GM18868 (cell line): ENCODE data around the gene SARM1.
"Not testable (repeated sequence)": the region's sequence is repeated elsewhere in the genome, so short reads cannot be mapped to it uniquely, and the experiment has no call there.

ENCODE experiments used
- ATAC-seq: cut with Tn5 transposase; IDR thresholded peaks from one replicate; pipeline ENCODE4 v1.9.1; 2021; ENCODE audit warnings: mild to moderate bottlenecking, moderate library complexity; ENCODE audit not compliant: unreplicated experiment

The SARM1 gene

GRCh38 chr17:28371245-28372202, at the start of gene SARM1:
TSS of gene SARM1 (plus strand) at chr17:28371694. CDS start at chr17:28372033, 339 bp downstream.
- ATAC-seq, result peak; percentile 87

- ATAC-seq, result no peak
Observed at GRCh38 chr17:28324267-28324745, 47.2 kb upstream of the SARM1 start.

GRCh38 chr17:28324781-28325180, 46.7 kb upstream of the SARM1 start:
- ATAC-seq, result no peak

GRCh38 chr17:28325211-28325610, 46.3 kb upstream of the SARM1 start:
- ATAC-seq, result no peak

DNA sequence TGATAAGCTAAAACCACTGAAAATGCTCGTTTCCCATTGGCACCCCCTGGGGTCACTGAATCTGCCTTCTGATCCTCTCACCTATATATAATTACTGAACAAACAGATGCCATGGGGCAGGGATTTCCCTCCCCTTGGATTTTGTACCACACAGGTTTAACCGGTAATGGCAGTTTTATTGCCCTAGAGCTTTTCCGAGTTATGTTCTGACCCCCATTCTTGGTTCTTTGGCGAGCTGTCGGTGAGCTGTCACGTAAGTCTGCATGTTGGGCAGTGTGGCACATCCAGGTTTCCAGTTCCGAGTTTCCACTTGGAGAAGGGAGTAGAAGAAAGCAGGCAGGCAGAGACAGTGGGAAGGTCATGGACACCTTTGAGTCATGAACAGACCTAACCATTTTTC, 45.4 kb upstream of the SARM1 start:
- ATAC-seq, result no peak

DNA sequence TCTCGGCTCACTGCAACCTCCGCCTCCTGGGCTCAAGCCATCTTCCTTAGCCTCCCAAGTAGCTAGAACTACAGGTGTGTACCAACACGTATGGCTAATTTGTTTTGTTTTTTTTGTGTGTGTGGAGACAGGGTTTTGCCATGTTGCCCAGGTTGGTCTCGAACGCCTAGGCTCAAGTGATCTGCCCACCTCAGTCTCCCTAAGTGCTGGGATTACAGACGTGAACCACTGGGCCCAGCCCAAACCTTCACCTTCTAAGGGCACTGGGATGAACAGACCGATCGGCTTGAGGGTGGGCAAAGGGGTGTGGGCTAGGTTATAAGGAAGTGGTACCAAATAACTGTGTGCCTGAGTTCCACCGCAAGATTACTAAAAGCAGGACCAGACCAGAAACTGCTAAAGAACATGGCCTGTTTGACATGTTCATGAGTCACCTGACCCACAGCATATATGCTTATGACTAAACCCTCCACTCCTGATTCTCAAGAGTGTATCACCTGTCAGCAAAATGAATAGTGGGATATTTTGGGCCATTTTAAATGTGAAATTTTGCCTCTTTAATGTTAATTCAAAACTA, 44.4 kb upstream of the SARM1 start:
- ATAC-seq, result peak; percentile 79

- ATAC-seq, result no peak
Observed at GRCh38 chr17:28327709-28328108, 43.8 kb upstream of the SARM1 start.

GRCh38 chr17:28328325-28328724, 43.2 kb upstream of the SARM1 start:
- no peak for ATAC-seq

GRCh38 chr17:28330671-28331070, 40.8 kb upstream of the SARM1 start:
- no peak for ATAC-seq

DNA sequence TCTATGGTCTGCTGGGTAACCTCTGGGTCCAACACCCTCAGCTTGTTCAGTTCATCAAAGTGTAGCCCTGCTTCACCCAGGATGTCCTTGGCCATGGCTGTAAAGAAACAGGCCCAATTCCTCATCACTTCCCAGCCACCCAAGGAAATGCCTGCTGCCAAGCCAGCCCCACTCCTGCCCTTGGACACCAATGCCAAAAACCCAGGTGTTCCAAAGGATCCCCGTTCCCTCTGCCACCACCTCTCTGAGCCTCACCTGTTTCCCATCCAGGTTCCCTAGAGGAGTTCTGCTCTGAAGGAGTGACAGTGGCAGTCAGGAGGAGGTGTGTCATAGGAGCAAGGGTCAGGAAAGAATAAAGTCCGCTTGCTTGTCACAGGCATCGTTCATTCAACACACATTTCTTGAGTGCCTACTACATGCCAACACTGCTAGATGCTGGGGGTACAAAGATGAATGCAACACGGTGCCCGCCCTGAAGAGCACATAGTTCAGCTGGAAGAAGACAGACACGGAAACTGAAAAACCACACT, 39.5 kb upstream of the SARM1 start:
- ATAC-seq, result no peak

- ATAC-seq, result no peak
Observed at GRCh38 chr17:28333083-28333746, 38.3 kb upstream of the SARM1 start.

GRCh38 chr17:28334171-28334570, 37.3 kb upstream of the SARM1 start:
- no peak for ATAC-seq

DNA sequence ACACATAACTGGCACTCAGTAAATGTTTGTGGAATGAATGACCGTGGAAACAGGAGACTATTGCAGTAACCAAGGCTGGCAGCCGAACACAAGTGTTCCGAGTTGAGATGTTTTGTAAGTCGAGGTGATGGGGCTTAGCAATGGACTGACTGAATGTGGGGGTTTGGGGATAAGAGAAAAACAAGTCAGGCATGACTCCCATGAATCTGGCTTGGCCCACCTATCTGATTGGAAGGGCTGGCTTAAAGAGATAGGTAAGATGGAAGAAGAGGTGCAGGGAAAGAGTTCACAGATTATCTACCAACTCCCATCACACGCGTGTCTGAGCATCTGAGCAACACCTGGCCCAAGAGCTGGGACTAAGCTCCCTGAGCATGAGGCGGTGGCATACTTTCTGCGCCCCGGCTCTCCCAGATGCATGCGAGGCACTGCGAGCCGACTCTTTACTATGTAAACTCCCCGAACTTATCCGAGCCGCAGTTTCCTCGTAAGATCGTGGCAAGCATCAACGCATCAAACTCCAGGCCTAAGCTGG, 36.8 kb upstream of the SARM1 start:
- ATAC-seq, result no peak

DNA sequence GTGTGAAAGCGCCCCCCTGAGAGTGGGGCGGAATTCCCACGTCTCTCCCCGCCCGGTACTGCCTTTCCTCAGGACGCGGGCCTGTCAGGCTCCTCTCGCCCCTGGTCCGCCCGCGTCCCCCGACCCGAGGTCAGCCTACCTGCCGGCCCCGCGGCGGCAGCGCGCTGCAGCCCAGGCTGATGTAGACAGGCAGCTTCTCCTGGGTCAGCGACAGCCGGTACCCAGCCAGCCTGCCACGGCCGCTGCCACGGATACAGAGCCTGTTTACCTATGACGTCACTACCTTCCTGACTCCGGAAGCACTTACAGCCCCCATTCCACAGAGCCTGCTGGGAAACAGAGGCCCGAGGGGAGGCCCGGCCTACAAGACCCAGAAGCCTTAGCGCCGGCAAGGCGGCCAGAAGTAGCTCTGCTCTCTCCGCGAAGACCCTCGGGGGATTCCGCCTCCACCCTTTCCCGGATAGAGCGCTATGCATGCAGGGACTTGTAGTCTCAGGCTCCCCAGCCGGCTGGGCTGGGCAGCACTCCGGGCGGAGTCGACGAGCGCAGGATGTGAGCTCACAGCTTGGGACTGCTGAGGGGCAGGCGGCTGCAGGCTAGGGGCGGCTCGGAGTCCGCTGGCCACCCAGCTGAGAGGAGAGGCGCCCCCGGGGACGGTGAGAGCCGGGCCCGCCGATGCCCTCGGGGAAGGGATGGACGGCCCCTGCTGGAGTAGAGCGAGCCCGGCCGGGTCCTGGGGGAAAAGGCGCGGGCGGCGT, 36.1 kb upstream of the SARM1 start, which contains the start of the genes IFT20 and TNFAIP1:
TSS of gene IFT20 (minus strand) at position 272 of the 758 bp plus-strand sequence. CDS start 3,487 bp downstream, outside the sequence.
TSS of gene TNFAIP1 (plus strand) at position 561 of the 758 bp plus-strand sequence. CDS start 3,761 bp downstream, outside the sequence.
- peak; percentile 96 for ATAC-seq

DNA sequence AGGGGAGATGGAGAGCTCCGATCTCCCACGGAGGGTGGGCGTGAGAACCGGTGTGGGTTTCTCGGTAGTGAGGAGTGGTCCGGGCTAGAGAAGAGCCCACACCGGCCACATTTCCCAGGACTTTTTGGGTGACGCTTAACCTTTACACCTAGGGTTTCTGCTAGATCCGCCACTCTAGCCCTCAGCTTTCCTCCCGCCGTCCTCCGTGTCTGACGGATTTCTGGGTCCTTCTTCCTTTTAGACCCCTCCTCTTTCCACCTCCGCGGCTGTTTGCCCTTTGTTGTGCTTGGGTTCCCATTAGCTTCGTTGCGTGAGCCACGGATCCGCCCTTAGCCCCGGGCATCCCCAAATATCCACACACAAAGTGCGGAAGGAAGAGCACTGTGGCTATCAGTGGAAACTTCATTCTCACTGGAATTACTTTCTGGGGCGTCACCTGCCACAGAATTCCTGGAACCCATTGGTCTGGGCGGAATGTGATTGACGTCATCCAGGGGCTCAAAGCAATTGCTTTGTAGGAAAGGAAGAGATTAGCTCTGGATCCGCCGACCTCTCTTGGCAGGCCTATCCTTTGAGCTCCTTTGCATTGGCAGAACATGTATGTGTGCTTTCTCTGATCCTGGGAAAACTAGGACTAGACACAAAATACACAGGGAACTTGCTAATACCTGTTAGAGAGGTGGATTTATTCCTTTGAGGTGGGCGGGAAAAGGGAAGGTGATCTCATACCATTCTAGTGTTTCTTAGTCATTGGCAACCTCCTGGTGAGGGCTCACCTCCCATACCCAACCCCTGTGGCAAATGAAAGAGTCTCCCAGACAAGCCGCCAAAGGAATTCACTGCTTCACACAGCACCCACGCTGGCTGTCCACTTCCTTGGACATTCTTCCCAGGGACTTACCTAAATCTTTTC, 35.3 kb upstream of the SARM1 start:
- no peak for ATAC-seq

DNA sequence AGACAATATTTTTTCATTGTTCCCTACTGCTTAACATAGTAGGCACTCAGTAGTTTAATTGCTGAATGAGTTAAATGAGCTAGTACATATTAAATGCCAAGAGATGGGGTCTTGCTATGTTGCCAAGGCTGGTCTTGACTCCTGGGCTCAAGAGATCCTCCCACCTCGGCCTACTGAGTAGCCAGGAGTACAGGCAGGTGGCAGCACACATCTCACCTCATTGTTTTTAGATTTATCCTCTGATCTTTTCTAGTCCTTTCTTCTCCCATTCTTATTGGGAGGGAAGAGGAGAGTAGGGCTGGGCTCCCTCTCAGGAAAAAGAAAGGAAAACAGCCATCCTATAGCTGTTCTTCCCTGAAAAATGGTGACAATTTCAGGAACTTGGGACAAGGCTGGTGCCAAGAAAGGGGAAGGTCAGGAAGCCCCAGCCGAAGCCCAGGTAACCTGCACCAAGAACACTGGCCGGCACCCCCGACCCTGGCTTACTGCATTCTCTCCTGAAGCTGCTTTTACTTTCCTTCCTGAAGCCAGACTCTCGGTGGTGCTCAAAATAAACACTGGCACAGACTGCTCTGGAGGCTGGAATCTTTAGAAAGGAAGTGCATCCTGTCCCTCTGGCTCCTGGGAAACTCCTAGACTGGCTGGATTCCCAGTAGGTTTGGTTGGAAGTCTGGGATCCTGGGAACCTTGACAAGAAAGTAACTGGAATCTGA, 33.3 kb upstream of the SARM1 start:
- ATAC-seq, result no peak

DNA sequence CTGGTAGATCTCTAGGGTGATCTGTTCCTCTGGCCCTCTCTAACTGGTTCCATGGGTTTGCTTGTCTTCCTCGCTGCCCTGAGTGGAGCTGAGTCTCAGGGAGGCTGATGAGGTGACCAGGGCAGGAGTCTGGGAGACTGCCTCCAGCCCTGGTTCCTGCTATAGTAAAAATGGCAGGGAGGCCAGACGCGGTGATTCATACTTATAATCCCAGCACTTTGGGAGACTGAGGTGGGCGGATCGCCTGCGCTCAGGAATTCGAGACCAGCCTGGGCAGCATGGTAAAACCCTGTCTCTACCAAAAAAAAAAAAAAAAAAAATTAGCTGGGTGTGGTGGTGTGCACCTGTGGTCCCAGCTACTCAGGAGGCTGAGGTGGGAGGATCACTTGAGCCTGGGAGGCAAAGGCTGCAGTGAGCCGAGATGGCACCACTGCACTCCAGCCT, 32.7 kb upstream of the SARM1 start:
- not testable (repeated sequence) for ATAC-seq

DNA sequence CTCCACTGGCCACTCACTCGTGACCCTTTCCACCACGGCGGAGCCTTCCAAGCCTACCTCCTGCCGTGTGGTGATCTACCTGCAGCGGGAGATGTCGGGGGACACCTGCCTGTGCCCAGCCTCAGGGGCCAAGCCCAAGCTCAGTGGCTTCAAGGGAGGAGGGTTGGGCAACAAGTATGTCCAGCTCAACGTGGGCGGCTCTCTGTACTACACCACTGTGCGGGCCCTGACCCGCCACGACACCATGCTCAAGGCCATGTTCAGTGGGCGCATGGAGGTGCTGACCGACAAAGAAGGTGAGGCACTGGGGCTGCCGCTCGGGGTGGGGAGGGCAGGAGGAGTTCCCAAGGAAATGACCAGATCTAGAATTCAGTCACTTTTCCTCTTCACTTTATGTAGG, 32.1 kb upstream of the SARM1 start:
- ATAC-seq, result no peak
